Thoracic aorta (tissue), 2 donors: ENCODE measurements around the gene SAMD4A. TPM values are rescaled to one million over a fixed set of nuclear protein-coding genes. Genes with fewer than 3 reads are reported as not detected.
A peak's percentile ranks its signal among the peaks of the same experiment; 100 is the strongest.

Source experiments
- ATAC-seq: fragments of 150-250 bp; one replicate; pipeline ENCODE4 v1.8.0; 2017; ENCODE audit warnings: low read depth; ENCODE audit not compliant: insufficient number of reproducible peaks, low FRiP score
- DNase-seq: peaks from one replicate; pipeline ENCODE4 v3.0.0-alpha.2; 2020; ENCODE audit warnings: low spot score
- H3K27ac ChIP-seq, 2 donors: fragments of 200-600 bp; sonication (generic); 1 replicate in 1 of 2; 2 replicates in 1 of 2; pipeline ENCODE4 v1.5.1; 2016; ENCODE audit warnings: mild to moderate bottlenecking in 2 of 2, moderate library complexity in 2 of 2
- H3K27me3 ChIP-seq: fragments of 200-600 bp; sonication (generic); replicated peaks from 2 replicates; pipeline ENCODE4 v1.6.0; 2016; ENCODE audit warnings: mild to moderate bottlenecking; ENCODE audit not compliant: insufficient read depth
- H3K36me3 ChIP-seq: fragments of 200-600 bp; sonication (generic); one replicate; pipeline ENCODE4 v1.5.1; 2016
- H3K4me1 ChIP-seq, 2 donors: fragments of 200-600 bp; sonication (generic); 1 replicate in 1 of 2; 2 replicates in 1 of 2; pipeline versions ENCODE4 v1.5.1 to v1.6.0; 2016; ENCODE audit warnings: low read depth in 2 of 2, mild to moderate bottlenecking in 1 of 2; ENCODE audit not compliant: control insufficient read depth in 1 of 2
- H3K4me3 ChIP-seq: fragments of 200-600 bp; sonication (generic); 2 replicates; pipeline ENCODE4 v1.5.1; 2016; ENCODE audit warnings: mild to moderate bottlenecking
- H3K9me3 ChIP-seq: fragments of 200-600 bp; sonication (generic); 2 replicates; pipeline ENCODE4 v1.5.1; 2016
- total RNA-seq, 2 donors: library from RNA; depleted of rRNA; stranded (reverse); fragments of >200 nt; gene quantifications; one replicate each; pipeline versions ENCODE4 v1.1.0 to v1.2.3, GENCODE V29; 2016
- TF ChIP-seq, protein P1 (sequence below): fragments of 200-600 bp; sonication (generic); IDR thresholded peaks from one replicate; pipeline ENCODE4 v1.5.1; 2019; ENCODE audit warnings: antibody characterized with exemption

SAMD4A gene
- total RNA-seq, 2 donors from 2014 or later: 142 to 172 TPM

DNA sequence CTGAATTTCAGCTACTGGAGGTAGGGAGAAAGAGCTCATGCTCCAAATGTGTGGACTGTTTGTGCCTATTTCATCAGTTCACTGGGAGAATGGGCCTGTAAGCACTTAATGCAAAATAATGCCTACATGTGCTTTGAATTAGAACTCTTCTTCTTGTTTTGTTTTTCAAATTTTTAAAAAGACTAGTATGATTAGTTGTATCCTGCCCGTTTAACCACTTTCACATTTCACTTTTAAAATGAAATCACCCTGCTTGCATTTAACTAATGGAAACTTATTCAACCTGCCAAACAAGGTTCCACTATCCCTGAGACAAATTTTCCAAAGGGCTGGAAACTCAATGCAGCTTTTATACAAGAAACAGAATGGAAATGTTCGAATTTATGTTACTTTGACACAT is 79.7 kb downstream of the SAMD4A start:
- H3K27ac ChIP-seq: peak overlapping the region in 1 of 2 donors; percentile 41
- H3K4me1 ChIP-seq: peaks cover 36 to 79% of the 10 kb centered on the region in 2 donors
- no peaks in the 10 kb centered on the region for H3K27me3 ChIP-seq
- no peaks in the 10 kb centered on the region for H3K36me3 ChIP-seq
- DNase-seq (no peak), ATAC-seq (no peak)
- TF ChIP-seq, protein P1, sequence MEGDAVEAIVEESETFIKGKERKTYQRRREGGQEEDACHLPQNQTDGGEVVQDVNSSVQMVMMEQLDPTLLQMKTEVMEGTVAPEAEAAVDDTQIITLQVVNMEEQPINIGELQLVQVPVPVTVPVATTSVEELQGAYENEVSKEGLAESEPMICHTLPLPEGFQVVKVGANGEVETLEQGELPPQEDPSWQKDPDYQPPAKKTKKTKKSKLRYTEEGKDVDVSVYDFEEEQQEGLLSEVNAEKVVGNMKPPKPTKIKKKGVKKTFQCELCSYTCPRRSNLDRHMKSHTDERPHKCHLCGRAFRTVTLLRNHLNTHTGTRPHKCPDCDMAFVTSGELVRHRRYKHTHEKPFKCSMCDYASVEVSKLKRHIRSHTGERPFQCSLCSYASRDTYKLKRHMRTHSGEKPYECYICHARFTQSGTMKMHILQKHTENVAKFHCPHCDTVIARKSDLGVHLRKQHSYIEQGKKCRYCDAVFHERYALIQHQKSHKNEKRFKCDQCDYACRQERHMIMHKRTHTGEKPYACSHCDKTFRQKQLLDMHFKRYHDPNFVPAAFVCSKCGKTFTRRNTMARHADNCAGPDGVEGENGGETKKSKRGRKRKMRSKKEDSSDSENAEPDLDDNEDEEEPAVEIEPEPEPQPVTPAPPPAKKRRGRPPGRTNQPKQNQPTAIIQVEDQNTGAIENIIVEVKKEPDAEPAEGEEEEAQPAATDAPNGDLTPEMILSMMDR: no peak
- no peak overlapping the region for H3K4me3 ChIP-seq
- H3K9me3 ChIP-seq: no peaks in the 10 kb centered on the region

DNA sequence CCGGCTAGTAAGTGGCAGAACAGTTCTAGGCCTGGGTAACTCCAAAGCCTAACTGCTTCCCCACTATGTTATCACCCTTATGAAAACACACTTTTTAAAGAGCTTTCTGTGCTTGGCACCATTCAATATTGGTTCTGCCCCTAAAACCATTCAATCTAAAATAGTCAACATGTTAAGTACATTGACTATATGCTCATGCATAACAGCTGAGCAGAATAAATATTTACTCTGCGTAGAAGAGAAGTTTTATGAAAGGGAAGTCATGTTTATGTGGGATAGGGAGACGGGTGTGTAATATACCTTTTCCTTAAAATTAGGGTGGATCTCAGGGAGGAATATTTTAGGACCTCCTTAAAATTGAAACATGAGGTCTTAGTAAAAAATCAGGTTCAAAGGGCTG is 80.5 kb downstream of the SAMD4A start:
- no peaks in the 10 kb centered on the region for H3K9me3 ChIP-seq
- ATAC-seq (no peak), DNase-seq (no peak)
- peaks cover 38 to 77% of the 10 kb centered on the region in 2 donors for H3K4me1 ChIP-seq
- H3K27ac ChIP-seq: peak overlapping the region; percentile 37 to 90
- no peaks in the 10 kb centered on the region for H3K36me3 ChIP-seq
- H3K27me3 ChIP-seq: no peaks in the 10 kb centered on the region
- TF ChIP-seq, protein P1: no peak
- H3K4me3 ChIP-seq: no peak overlapping the region

DNA sequence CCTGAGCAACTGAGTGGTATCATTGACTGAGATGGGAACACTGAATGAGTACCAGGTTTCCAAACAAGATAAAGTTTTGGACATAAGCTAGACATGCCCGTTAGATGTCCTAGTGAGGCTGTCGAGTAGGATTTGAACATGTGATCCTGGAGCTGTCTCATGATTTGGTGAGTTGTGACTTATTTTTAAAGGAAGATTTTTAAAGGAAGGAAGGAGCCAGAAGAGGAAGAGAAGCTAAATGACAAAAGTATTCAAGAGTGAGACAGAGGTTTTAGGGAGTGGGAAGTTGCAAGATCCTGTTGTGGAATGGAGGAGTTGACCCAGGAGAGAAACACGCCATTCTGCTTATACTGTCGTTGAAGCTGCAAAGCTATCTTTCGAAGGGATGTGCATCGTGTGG is 82.1 kb downstream of the SAMD4A start:
- DNase-seq (no peak), ATAC-seq (no peak)
- Histone ChIP-seq H3K27me3 (no peaks in the 10 kb centered on the region), H3K4me3 (no peak overlapping the region), H3K27ac (peak overlapping the region; percentile 90), H3K9me3 (no peaks in the 10 kb centered on the region), H3K36me3 (no peaks in the 10 kb centered on the region), H3K4me1 (peaks cover 45 to 76% of the 10 kb centered on the region in 2 donors)
- TF ChIP-seq, protein P1: no peak

DNA sequence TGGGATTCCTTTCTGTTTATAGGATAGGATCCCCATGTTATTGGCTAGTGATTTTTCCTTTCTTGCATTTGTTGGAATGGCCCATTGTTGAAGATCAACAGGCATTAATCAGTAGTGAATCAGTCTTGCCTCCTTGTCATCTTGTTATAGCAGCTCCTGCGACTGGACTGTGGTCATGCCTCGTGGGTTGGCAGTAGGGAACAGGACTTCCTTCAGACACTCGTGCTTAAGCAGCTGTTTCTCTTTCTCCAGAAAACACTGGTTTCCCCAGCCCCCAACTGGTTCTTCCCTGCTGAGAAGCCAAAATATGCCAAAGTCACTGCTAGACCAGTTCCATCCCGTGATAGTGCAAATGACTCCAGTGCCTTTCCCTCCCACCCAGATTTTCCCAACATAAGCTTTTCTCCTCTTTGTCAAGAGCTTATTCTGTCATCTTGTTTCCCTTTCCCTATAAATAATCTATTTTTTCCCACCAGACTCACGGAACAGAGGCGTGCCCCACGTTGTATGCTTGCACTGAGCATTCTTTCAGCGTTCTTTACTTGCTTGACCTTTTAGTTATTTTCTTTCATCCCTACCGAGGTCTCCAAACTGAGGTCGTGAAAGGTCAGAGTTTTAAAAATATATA is 83.5 kb downstream of the SAMD4A start:
- H3K27ac ChIP-seq: peak overlapping the region; percentile 90
- ATAC-seq: peak; percentile 57
- peak overlapping the region; percentile 50 for H3K4me3 ChIP-seq
- no peak for DNase-seq
- peaks cover 49 to 89% of the 10 kb centered on the region in 2 donors for H3K4me1 ChIP-seq
- TF ChIP-seq, protein P1: no peak
- H3K27me3 ChIP-seq: no peaks in the 10 kb centered on the region
- H3K9me3 ChIP-seq: no peaks in the 10 kb centered on the region
- H3K36me3 ChIP-seq: no peaks in the 10 kb centered on the region

DNA sequence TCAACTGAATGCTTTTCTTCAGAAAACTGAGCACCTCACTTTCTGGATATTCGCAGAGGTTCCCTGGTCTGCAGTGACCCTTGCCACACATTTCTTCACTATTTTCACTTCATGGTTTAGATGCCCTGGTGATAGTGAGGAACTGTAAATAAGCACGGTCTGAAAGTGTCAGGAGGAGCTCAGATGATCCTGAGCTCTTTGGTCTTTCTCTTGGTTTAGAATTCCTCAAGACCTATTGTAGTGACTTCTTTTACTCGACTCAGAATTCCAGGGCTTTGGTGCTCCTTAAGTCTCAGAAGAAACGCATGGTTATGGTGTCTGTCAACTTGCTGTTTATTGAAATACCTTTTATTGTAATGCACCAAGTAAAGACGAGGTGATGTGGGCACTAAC is 84.0 kb downstream of the SAMD4A start:
- Histone ChIP-seq H3K27ac (peak overlapping the region; percentile 90), H3K9me3 (no peaks in the 10 kb centered on the region), H3K27me3 (no peaks in the 10 kb centered on the region), H3K4me3 (peak overlapping the region; percentile 50), H3K36me3 (no peaks in the 10 kb centered on the region), H3K4me1 (peaks cover 49 to 84% of the 10 kb centered on the region in 2 donors)
- ATAC-seq: no peak
- TF ChIP-seq, protein P1: no peak
- DNase-seq: no peak
